ENCODE data around the gene TEX35.

Gene TEX35

DNA sequence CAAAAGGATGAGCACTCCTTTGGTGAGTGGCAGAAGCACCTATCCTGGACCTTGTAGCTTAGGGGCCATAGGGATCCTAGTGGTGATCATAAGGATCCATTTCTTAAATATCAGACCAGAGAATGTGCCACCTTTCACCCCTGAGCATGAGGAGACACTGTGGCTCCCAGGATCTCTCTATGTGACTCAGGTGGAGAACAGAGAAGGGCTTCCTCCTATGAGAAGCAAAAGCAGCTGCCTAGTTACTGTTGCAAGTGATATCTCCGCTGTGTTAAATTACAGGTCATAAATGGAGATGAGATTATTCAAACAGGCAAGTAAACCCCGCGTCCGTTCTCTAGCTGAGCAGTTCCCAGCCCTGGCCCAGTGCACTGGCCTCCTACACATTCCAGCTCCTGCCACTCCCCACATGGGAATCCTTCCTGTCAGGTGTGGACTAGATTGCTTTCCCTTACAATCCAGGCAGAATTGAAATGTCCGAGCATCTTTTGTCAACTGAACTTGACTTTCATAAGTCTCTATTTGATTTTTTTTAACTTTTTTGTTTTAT is 42.4 kb upstream of the TEX35 start:
- TF ChIP-seq, protein P1, sequence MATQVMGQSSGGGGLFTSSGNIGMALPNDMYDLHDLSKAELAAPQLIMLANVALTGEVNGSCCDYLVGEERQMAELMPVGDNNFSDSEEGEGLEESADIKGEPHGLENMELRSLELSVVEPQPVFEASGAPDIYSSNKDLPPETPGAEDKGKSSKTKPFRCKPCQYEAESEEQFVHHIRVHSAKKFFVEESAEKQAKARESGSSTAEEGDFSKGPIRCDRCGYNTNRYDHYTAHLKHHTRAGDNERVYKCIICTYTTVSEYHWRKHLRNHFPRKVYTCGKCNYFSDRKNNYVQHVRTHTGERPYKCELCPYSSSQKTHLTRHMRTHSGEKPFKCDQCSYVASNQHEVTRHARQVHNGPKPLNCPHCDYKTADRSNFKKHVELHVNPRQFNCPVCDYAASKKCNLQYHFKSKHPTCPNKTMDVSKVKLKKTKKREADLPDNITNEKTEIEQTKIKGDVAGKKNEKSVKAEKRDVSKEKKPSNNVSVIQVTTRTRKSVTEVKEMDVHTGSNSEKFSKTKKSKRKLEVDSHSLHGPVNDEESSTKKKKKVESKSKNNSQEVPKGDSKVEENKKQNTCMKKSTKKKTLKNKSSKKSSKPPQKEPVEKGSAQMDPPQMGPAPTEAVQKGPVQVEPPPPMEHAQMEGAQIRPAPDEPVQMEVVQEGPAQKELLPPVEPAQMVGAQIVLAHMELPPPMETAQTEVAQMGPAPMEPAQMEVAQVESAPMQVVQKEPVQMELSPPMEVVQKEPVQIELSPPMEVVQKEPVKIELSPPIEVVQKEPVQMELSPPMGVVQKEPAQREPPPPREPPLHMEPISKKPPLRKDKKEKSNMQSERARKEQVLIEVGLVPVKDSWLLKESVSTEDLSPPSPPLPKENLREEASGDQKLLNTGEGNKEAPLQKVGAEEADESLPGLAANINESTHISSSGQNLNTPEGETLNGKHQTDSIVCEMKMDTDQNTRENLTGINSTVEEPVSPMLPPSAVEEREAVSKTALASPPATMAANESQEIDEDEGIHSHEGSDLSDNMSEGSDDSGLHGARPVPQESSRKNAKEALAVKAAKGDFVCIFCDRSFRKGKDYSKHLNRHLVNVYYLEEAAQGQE (IDR thresholded peaks at IDR 0.05; ENCODE audit: insufficient read depth in 1 of 2, low read depth in 2 of 2, low read length in 2 of 2), result no peak
- TF ChIP-seq TAF1 (IDR thresholded peaks at IDR 0.05; ENCODE audit: borderline replicate concordance, insufficient read depth, low read length), result no peak
- no peak for TF ChIP-seq SIN3A (IDR thresholded peaks at IDR 0.05; ENCODE audit: borderline replicate concordance, insufficient read depth, low read length)
- TF ChIP-seq POLR2AphosphoS5 (IDR thresholded peaks at IDR 0.05; ENCODE audit: low read depth, low read length), result no peak

DNA sequence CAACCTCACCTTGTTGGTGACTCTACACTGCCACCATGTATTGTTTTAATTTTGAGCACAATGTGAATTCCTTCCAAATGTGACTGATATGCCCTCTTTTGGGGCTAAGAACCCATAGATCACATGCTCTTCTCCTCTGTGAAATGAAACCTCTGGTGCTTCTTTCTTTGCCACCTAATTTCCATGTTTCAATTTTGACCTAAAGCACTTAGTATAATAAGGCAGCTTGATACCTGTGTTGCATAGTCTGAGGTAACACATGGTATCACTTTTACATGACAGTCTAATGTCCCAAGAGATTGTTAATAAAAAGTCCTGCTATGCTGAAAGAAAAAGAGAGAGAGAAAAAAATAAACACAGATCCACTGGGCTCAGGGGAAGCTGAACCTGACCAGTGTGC is 40.4 kb upstream of the TEX35 start:
- TF ChIP-seq FOXP2 (optimal IDR thresholded peaks at IDR 0.05; ENCODE audit: borderline replicate concordance, extremely low read depth, extremely low read length, insufficient read depth) (no peak), SIN3A (IDR thresholded peaks at IDR 0.05; ENCODE audit: borderline replicate concordance, insufficient read depth, low read length) (no peak), TAF1 (IDR thresholded peaks at IDR 0.05; ENCODE audit: borderline replicate concordance, insufficient read depth, low read length) (no peak), POLR2AphosphoS5 (IDR thresholded peaks at IDR 0.05; ENCODE audit: low read depth, low read length) (no peak)
- TF ChIP-seq, protein P1 (IDR thresholded peaks at IDR 0.05; ENCODE audit: insufficient read depth in 1 of 2, low read depth in 2 of 2, low read length in 2 of 2), result no peak

DNA sequence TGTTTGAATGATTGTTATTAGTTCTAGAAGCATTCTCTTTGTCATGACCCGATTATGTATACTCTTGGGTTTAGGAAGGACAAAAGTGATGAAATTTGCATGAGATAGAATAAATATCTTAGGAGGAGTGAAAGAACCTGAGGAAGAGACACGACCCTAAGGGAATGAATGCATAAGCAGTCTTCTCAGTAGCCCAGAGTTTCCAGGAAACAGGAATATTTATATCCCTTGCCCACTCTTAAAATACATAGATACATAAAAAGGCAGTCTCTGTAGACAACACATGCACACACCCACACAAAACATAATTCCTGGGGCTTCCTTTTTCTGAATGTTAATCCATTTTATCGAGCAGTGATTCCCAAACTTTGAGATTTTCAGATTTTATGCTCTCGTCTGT is 35.5 kb upstream of the TEX35 start:
- TF ChIP-seq POLR2AphosphoS5 (IDR thresholded peaks at IDR 0.05; ENCODE audit: low read depth, low read length) (no peak), FOXP2 (optimal IDR thresholded peaks at IDR 0.05; ENCODE audit: borderline replicate concordance, extremely low read depth, extremely low read length, insufficient read depth) (no peak), SIN3A (IDR thresholded peaks at IDR 0.05; ENCODE audit: borderline replicate concordance, insufficient read depth, low read length) (no peak), TAF1 (IDR thresholded peaks at IDR 0.05; ENCODE audit: borderline replicate concordance, insufficient read depth, low read length) (no peak)
- TF ChIP-seq, protein P1 (IDR thresholded peaks at IDR 0.05; ENCODE audit: insufficient read depth in 1 of 2, low read depth in 2 of 2, low read length in 2 of 2), result no peak

DNA sequence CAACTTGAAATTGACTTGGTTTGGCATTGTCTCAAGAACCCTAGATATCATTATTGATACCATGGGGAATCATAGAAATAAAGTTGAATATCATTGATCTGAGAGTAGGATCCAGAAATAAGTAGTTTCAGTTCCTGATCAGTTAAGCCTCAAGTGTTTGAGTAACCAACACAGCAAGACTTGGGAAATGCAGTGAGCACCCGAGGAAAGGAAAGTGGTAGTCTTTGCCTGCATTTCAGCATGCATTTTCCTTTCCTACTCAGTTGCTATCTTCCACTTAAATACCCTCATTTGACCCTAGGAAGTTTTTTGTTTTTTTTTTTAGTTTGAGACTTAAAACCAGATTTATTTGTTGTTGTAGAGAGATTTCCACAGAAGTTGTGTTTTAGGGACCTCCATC is 35.1 kb upstream of the TEX35 start:
- TF ChIP-seq, protein P1 (IDR thresholded peaks at IDR 0.05; ENCODE audit: insufficient read depth in 1 of 2, low read depth in 2 of 2, low read length in 2 of 2), result no peak
- TF ChIP-seq TAF1 (IDR thresholded peaks at IDR 0.05; ENCODE audit: borderline replicate concordance, insufficient read depth, low read length), result no peak
- TF ChIP-seq SIN3A (IDR thresholded peaks at IDR 0.05; ENCODE audit: borderline replicate concordance, insufficient read depth, low read length), result no peak
- TF ChIP-seq FOXP2 (optimal IDR thresholded peaks at IDR 0.05; ENCODE audit: borderline replicate concordance, extremely low read depth, extremely low read length, insufficient read depth), result no peak
- TF ChIP-seq POLR2AphosphoS5 (IDR thresholded peaks at IDR 0.05; ENCODE audit: low read depth, low read length), result no peak
